DMS153 treated with DMSO at 0.1 percent for 48 hours (cell line): ENCODE measurements around the gene IGSF8.

ENCODE experiments used
- DNase-seq: peaks from one replicate; lab custom pipeline; 2025; ENCODE audit not compliant: unreplicated experiment; lab: John Stamatoyannopoulos, UW

The IGSF8 gene

DNA sequence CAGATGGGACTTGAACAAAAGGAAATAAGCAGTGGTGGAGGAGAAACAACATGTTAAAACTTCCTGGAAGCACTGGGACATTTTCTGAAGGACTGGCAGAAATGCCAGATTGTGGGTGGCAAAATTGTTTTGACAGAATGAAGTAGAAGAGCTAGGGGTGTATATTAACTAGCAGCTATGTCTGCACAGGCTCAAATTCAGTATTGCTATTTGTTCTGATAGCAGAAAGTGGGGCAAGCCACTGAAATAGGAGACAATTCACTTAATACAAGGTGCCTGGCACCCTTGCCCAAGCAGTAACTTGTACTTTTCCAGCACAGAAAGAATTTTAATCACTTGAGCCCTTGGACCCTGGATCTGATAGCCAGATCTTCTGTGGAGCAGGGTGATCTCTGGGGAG, 54.9 kb downstream of the IGSF8 start:
- no peak for DNase-seq
